Heart left ventricle (tissue), 13 donors: Measurements from ENCODE around the gene ANKRD40CL.

ENCODE experiments used
- CTCF ChIP-seq, 12 donors: fragments of 200-600 bp; sonication (generic) in 4 of 12; IDR thresholded peaks; one replicate each; pipeline versions ENCODE4 v1.5.0 to v1.8.0; 2018 to 2022; ENCODE audit warnings: antibody characterized with exemption in 12 of 12, mild to moderate bottlenecking in 5 of 12
- POLR2A ChIP-seq, 2 donors: fragments of 450-650 bp; IDR thresholded peaks; one replicate each; pipeline ENCODE4 v1.6.1; 2017; ENCODE audit warnings: antibody characterized with exemption in 2 of 2, mild to moderate bottlenecking in 2 of 2, moderate library complexity in 2 of 2
- donor health status: ischemic (EF 13 %, LVEDD 7.1; RV severe dilation, severe dysfunction).
- donor health status: DM: no; HTN: yes; CAD: no.
- donor health status: DM: no; HTN: no; CAD: no.
- donor health status: ischemic (EF 25% LVEDD 6.9; RV normal size, moderate dysfunction).
- donor health status: ischemic (EF 25% LVEDD 5.7; RV mildly dilated, moderate dysfunction).
- donor health status: ischemic (EF 35%, LVEDD 5.7; RV mildly dilated, moderate dysfunction).
- donor health status: nonischemic (EF 11% LVEDD 7.7; RV severe dilation, severe dysfunction).
- donor health status: DM: yes; HTN: yes; CAD: no.
- donor health status: PGD.
- donor health status: ischemic (EF 29% LVEDD 5.4; RV normal size, mild dysfunction).
- donor health status: nonischemic (EF 23%, LVEDD 6.1; RV moderate dilation, normal function).

- TF ChIP-seq CTCF (IDR thresholded peaks at IDR 0.05): no peak
- no peak for TF ChIP-seq POLR2A (IDR thresholded peaks at IDR 0.05)
Observed at GRCh38 chr17:50808888-50809287, 41.6 kb upstream of the ANKRD40CL start.
